Activated CD4-positive, CD25-positive, alpha-beta regulatory T cell treated with anti-CD3 and anti-CD28 coated beads, Interleukin-2, amount 50 U/mL, for 24 hours (primary cell): Measurements from ENCODE around the gene CTH.
A peak's percentile ranks its signal among the peaks of the same experiment; 100 is the strongest.
"Not testable (repeated sequence)": the region's sequence is repeated elsewhere in the genome, so short reads cannot be mapped to it uniquely, and the experiment has no call there.

ENCODE experiments used
- ATAC-seq, 2 donors: fragments of 150-1000 bp; cut with Tn5 transposase; one replicate each; pipeline ENCODE4 v1.10.0; 2021; ENCODE audit warnings: mild to moderate bottlenecking in 1 of 2, moderate library complexity in 1 of 2

CTH gene

GRCh38 chr1:70411360-70411844, 334 bp downstream of the CTH start:
- no peak for ATAC-seq

- no peak for ATAC-seq
Measured at GRCh38 chr1:70415882-70416281, 4.8 kb downstream of the CTH start.

- not testable (repeated sequence) for ATAC-seq
Measured at GRCh38 chr1:70418973-70419734, 8.1 kb downstream of the CTH start.

- no peak for ATAC-seq
Measured at GRCh38 chr1:70420320-70420719, 9.3 kb downstream of the CTH start.

GRCh38 chr1:70426154-70427131, 15.4 kb downstream of the CTH start:
- no peak for ATAC-seq

- ATAC-seq: no peak
Measured at GRCh38 chr1:70427976-70428375, 16.9 kb downstream of the CTH start.

- no peak for ATAC-seq
Measured at GRCh38 chr1:70429219-70429618, 18.2 kb downstream of the CTH start.

- ATAC-seq: no peak
Measured at GRCh38 chr1:70429757-70430156, 18.7 kb downstream of the CTH start.

- ATAC-seq: no peak
Measured at GRCh38 chr1:70431317-70431716, 20.2 kb downstream of the CTH start.

GRCh38 chr1:70431874-70432273, 20.8 kb downstream of the CTH start:
- ATAC-seq: no peak

GRCh38 chr1:70434253-70434859, 23.3 kb downstream of the CTH start:
- no peak for ATAC-seq

- ATAC-seq: no peak
Measured at GRCh38 chr1:70436622-70437251, 25.7 kb downstream of the CTH start.

GRCh38 chr1:70438529-70438928, 27.5 kb downstream of the CTH start:
- ATAC-seq: peak; percentile 64 to 84

- no peak for ATAC-seq
Measured at GRCh38 chr1:70440642-70441391, 29.7 kb downstream of the CTH start.

- ATAC-seq: no peak
Measured at GRCh38 chr1:70441392-70442035, 30.4 kb downstream of the CTH start.

GRCh38 chr1:70442490-70442889, 31.4 kb downstream of the CTH start:
- ATAC-seq: no peak

- ATAC-seq: no peak
Measured at GRCh38 chr1:70443739-70444138, 32.7 kb downstream of the CTH start.

- no peak for ATAC-seq
Measured at GRCh38 chr1:70449049-70449448, 38.0 kb downstream of the CTH start.

GRCh38 chr1:70452164-70452939, 41.3 kb downstream of the CTH start:
- ATAC-seq: peak; percentile 32 to 60

GRCh38 chr1:70455291-70455690, 44.2 kb downstream of the CTH start:
- no peak for ATAC-seq

- ATAC-seq: no peak
Measured at GRCh38 chr1:70458131-70458530, 47.1 kb downstream of the CTH start.
